ENCODE results near the gene MSRB1.

GRCh38 chr16:1933097-1933661 lies 9.8 kb downstream of the MSRB1 start:
- TF ChIP-seq ZHX1 (conservative IDR thresholded peaks at IDR 0.05; ENCODE audit: low read length) (no peak), ZNF699 (CRISPR knock-in tag; IDR thresholded peaks at IDR 0.05; ENCODE audit: insufficient replicate concordance) (no peak), ZNF140 (CRISPR knock-in tag; IDR thresholded peaks at IDR 0.05) (no peak), E2F5 (CRISPR knock-in tag; IDR thresholded peaks at IDR 0.05) (no peak), HNRNPLL (IDR thresholded peaks at IDR 0.05; ENCODE audit: low read depth, low read length, poor library complexity, severe bottlenecking) (no peak), SIN3A (IDR thresholded peaks at IDR 0.05; ENCODE audit: borderline replicate concordance in 2 of 2, control insufficient read depth in 1 of 2, low read depth in 2 of 2, low read length in 2 of 2) (no peak), ZFP36 (IDR thresholded peaks at IDR 0.05; ENCODE audit: low read depth, low read length, partially characterized antibody) (no peak), SPI1 (IDR thresholded peaks at IDR 0.05; ENCODE audit: borderline replicate concordance, low read depth, low read length) (no peak), TEAD4 (IDR thresholded peaks at IDR 0.05; ENCODE audit: low read length) (no peak), TEAD4 (CRISPR knock-in tag; IDR thresholded peaks at IDR 0.05; ENCODE audit: borderline replicate concordance) (no peak), RAD21 (CRISPR knock-in tag; conservative IDR thresholded peaks at IDR 0.05 in 1 of 2, IDR thresholded peaks at IDR 0.05 in 1 of 2) (no peak), ZC3H4 (CRISPR knock-in tag; IDR thresholded peaks at IDR 0.05; ENCODE audit: borderline replicate concordance) (no peak), SRSF9 (IDR thresholded peaks at IDR 0.05; ENCODE audit: borderline replicate concordance, low read depth, low read length) (no peak), ATF2 (CRISPR knock-in tag; IDR thresholded peaks at IDR 0.05) (no peak)
